Measurements from ENCODE around the gene TCF23.
"Not testable (repeated sequence)": the region's sequence is repeated elsewhere in the genome, so short reads cannot be mapped to it uniquely, and the experiment has no call there.

Gene TCF23

DNA sequence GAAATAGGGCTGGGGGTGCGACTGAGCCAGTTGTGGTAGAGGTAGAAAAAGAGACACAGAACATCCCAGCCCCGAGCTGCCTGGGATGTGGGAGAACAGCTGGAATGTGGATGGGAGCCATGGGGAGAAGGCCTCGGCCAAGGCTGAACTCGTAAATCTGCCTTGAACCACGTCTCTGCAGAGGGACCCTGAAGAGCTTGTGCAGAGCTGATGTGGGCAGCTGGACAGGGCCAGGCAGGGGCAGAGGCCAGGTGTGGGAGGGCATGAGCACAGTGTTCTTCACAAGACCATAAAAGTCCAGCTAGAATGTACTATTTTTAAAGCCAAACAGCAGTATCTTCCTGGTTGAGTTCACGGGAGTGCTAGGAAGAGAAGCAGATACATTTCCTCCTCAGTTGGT lies 5.7 kb downstream of the TCF23 start:
- no peak for DNase-seq (ENCODE audit: low read depth in 2 of 2)

GRCh38 chr2:27155069-27155520 lies 6.3 kb downstream of the TCF23 start:
- no peak for DNase-seq (ENCODE audit: low read depth in 2 of 2)

- no peak for DNase-seq (ENCODE audit: low read depth in 2 of 2)
These were observed 9.7 kb downstream of the TCF23 start for GRCh38 chr2:27158468-27158867.

DNA sequence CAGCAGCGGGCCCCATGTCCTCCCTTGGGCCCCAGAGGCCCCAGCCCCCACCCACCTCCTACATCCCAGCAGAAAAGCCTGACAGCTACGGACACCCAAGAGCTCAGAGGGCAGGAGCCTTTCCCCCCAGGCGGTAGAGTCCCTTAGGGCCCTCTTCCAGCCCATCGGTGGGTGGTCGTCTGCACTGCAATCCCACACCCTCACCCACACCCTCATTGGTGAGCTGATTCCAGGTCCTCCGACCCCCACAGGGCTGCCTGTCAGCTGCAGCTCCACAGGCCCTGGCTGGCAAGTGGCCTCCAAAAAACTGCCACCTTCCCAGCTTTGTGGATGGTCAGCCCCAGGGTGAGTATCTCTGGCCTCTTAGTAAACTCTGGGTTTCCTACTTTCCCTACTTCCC lies 10.5 kb downstream of the TCF23 start:
- no peak for DNase-seq (ENCODE audit: low read depth in 2 of 2)

DNA sequence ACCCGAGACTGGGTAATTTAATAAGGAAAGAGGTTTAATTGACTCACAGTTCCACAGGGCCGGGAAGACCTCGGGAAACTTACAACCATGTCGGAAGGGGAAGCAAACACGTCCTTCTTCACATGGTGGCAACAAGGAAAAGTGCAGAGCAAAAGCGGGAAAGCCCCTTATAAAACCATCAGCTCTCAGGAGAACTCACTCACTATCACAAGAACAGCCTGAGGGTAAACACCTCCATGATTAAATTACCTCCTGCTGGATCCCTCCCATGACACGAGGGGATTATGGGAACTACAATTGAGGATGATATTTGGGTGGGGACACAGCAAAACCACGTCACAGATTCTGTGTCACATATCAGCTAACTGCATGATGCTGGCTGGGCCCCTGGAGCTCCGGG lies 11.4 kb downstream of the TCF23 start:
- no peak for DNase-seq (ENCODE audit: low read depth in 2 of 2)

DNA sequence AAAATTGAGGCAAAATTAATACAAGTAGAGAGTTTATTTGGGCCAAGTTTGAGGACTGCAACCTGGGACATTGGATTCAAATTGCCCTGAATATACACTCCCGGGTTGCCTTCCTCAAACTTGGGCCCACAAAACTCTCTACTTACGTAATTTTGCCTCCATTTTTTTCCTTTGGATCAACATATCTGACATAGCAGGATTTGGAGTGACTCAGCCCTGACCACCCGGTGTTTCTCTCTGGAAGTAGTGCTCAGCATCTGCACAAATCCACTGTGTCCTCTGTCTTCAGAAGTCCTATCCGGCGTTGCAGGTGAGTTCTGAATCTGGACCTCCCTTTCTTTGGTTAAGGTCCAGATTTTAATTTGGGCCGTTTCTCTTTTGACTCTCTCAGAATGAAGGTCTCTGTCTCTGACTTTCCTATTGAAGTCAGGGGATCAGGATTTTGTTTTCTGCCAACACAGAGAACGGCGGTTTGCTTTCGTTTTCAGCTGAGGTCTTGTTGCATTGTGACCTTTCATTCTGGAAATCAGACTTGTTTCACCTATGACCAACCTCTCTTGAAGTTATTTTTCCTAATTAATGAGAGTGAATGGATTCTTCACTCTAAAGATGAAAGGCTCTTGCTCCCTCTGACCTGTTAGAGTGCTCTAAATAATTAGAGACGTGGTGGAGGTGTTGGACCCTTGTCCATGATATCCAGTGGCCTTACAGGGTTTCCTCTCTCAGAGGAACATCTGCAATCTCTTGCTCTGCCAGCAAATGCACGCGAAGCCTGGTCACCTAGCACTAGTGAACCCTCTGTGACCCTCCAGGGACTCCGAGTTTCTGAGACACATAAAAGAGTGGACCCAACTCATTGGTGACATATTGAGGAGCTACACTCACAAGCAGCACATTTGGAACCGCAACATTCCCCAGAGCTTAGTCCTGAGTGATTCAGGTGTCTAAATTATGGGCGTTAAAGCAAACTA lies 13.6 kb downstream of the TCF23 start:
- no peak for DNase-seq (ENCODE audit: low read depth in 2 of 2)

GRCh38 chr2:27164960-27165763 lies 16.4 kb downstream of the TCF23 start:
- DNase-seq (ENCODE audit: low read depth in 2 of 2): no peak

DNA sequence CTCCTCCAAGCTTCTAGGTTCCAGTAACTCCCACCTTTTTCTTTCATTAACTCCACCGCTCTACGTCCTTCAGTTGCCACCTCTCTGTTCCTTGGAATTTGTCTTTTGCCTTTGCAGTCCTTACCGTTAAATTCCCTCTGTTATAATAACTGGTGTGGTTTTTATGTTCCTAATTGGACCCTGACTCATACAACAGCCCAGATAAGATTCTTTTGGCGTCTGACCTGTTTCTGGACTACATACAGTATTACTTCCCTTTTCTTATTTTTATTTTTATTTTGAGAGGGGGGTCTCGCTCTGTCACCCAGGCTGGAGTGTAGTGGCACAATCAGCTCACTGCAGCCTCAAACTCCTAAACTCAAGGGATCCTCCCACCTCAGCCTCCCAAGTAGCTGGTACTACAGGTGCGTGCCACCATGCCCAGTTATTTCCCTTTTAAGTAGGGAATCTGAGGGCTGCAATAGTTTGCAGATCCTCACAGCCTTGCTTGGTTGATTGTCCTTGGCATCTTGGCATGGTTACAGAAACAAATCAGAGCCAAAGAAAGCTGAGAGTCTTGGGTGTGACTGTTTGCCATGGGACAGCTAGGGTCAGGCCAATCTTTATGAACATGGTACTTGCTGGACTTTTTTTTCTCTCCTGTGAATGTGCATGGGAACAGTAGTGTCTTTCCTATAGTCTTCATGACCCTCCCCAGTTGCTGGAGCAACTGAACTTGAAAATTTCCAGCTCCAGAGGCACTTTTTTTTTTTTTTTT lies 22.0 kb downstream of the TCF23 start:
- DNase-seq (ENCODE audit: low read depth in 2 of 2): no peak

DNA sequence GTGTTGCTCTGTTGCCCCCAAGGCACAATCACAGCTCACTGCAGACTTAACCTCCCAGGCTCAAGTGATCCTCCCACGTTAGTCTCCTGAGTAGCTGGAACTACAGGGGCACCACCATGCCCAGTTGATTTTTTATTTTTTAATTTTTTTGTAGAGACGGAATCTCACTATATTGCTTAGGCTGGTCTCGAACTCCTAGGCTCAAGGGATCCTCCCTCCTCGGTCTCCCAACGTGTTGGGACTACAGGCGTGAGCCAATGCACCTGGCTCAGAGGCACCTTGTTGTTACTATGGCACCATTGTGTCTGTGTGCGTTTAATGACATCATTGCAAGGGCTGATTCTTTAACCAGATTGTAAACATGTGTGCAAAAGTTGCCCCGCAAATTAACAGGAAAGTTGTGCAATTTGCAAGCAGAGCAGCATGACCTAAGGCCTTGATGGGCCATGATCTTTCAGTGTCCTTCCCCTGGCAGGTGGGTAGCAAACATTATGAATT lies 22.6 kb downstream of the TCF23 start:
- DNase-seq (ENCODE audit: low read depth in 2 of 2): no peak

- DNase-seq (ENCODE audit: low read depth in 2 of 2): no peak
These were observed 25.8 kb downstream of the TCF23 start for GRCh38 chr2:27174638-27175037.

DNA sequence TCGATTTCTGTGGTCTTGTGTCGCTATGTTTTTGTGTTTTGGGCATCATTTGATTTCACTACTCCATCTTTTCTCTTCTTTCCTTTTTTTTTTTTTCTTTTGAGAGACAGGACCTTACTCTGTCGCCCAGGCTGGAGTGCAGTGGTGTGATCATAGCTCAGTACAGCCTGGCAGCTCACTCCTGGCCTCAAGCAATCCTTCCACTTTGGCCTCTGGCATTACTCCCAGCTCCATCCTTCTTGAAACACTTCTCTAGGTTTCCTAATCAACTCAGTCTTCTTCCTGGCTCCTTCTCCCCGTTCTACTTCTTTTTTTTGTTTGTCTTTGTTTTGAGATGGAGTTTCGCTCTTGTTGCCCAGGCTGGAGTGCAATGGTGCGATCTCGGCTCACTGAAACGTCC lies 26.5 kb downstream of the TCF23 start:
- DNase-seq (ENCODE audit: low read depth in 2 of 2): no peak

DNA sequence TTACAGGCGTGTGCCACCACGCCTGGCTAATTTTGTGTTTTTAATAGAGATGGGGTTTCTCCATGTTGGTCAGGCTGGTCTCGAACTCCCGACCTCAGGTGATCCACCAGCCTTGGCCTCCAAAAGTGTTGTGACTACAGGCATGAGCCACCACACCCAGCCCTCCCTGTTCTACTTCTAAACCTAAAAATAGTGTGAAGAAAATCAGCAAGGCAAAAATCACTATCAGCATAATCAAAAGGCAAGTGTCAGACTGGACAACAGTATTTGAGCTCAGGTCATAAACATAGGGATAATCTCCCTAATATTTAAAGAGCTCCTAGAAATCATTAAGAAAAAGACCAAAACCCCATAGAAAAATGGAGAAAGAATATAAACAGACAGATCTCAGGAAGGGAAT lies 27.0 kb downstream of the TCF23 start:
- DNase-seq (ENCODE audit: low read depth in 2 of 2): not testable (repeated sequence)

DNA sequence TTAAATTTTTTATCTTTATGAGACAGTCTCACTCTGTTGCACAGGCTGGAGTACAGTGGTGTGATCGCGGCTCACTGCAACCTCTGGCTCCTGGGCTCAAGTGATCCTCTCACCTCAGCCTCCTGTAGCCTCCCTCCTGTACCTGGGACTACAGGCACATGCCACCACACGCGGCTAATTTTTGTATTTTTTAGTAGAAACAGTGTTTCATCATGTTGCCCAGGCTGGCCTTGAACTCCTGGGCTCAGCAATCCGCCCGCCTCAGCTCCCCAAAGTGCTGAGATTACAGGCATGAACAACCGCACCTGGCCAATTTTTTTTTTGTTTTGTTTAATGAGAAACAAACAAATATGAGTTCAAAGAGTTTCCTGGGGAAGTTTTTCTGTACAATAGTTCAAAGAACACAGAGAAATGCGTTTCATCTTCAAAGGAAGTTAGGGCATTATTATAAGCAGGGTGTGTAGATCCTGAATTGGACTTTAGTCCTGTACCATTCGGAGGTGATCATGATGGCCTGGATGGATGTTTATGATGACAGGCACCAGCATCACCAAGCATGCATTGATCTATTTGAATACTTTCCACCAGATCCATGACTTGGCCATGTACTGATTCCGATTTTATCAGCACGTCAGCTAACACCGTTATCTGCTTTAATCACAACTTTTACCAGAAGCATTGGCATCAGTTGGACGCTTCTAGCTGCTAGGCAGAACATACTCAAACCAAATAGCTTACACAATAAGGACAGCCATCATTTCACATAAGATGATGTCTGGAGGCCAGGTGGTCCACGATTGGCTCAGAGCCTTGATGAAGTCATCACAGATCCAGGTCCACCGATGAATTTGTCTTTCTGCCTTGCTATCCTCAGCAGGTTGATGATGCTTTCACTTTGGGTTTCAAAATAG lies 28.9 kb downstream of the TCF23 start:
- DNase-seq (ENCODE audit: low read depth in 2 of 2): no peak

DNA sequence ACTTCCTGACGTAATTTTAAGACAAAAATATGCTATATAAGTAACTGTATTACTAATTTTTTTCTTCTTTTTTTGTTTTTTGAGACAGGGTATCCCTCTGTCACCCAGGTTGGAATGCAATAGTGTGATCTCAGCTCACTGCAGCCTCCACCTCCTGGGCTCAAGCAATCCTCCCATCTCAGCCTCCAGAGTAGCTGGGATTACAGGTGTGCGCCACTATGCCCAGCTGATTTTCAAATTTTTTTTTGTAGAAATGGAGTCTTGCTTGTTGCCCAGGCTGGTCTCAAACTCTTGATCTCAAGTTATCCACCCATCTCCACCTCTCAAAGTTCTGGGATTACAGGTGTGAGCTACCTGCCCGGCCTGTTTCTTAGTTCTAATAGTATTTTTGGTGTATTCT lies 29.7 kb downstream of the TCF23 start:
- DNase-seq (ENCODE audit: low read depth in 2 of 2): no peak

DNA sequence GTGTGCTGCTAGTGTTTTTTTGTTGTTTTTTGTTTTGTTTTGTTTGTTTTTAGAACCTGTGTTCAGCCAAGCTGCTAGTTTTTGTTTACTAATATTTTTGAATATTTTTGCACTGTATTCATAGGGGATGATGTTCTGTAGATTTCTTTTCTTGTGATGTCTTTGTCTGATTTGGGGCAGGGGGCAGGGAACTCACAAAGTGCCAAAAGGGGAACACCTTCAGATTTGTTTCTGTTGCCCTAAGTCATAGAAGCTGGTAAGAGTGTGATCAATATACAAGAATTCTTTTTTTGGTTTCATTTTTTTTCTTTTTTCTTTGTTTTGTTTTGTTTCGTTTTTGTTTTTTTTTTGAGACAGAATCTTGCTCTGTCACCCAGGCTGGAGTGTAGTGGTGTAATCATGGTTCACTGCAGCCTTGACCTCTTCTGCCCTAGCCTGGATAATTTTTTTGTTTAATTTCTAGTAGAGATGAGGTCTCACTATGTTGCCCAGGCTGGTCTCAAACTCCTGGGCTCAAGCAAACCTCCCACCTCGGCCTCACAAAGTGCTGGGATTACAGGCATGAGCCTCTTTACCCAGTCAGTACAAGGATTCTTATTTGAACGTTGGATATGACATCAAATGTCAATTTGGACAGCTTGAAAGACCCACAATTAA lies 30.7 kb downstream of the TCF23 start:
- no peak for DNase-seq (ENCODE audit: low read depth in 2 of 2)

DNA sequence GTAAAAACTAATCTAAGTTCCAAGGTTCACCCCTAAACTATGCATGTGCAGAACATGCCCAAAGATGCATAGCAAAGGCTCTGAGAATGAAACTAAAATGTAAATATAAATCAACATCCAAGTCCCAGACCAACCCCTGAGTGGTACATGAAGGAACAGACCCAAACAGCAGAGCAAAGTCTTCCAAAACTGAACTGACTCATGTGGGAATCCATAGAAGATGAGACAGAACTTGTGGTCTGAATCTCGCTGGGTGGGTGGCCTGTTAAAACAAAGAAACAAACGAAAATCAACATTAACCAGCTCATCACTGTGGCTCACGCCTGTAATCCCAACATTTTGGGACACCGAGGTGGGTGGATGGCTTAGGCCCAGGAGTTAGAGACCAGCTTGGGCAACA lies 33.5 kb downstream of the TCF23 start:
- no peak for DNase-seq (ENCODE audit: low read depth in 2 of 2)

GRCh38 chr2:27184115-27184514 lies 35.3 kb downstream of the TCF23 start:
- DNase-seq (ENCODE audit: low read depth in 2 of 2): no peak

GRCh38 chr2:27185331-27186026 lies 36.7 kb downstream of the TCF23 start:
- no peak for DNase-seq (ENCODE audit: low read depth in 2 of 2)

GRCh38 chr2:27186613-27187345 lies 38.0 kb downstream of the TCF23 start:
- DNase-seq (ENCODE audit: low read depth in 2 of 2): no peak
